H1 (cell line): ENCODE measurements around the gene ARHGAP24. TPM values are rescaled to one million over a fixed set of nuclear protein-coding genes. Genes with fewer than 3 reads are reported as not detected.

Experiments
- CTCF ChIA-PET: fragments of 300-600 bp; sonication (Branson Sonifier 250); formaldehyde crosslinking; loops from one replicate; lab custom pipeline; 2021; ENCODE audit not compliant: partially characterized antibody; lab: Charles Lee
- POLR2A ChIA-PET: fragments of 300-600 bp; sonication (Branson Sonifier 250); formaldehyde crosslinking; loops from one replicate; lab custom pipeline; 2021; ENCODE audit warnings: inconsistent platforms; ENCODE audit not compliant: partially characterized antibody; lab: Charles Lee
- DNase-seq, 2 experiments: peaks; one replicate each; pipeline versions ENCODE4 v3.0.0 to v3.0.0-alpha.2; 2010 to 2022; ENCODE audit warnings: low spot score in 2 of 2, low read depth in 1 of 2, mixed read lengths in 1 of 2
- FAIRE-seq: peaks from 2 replicates; lab custom pipeline; 2011; peaks lifted over from hg19 to GRCh38; lab: Jason Lieb, UNC
- H2AFZ ChIP-seq: 2 replicates; pipeline ENCODE4 v1.8.1; 2012; ENCODE audit warnings: low read length, inconsistent platforms
- H2AK5ac ChIP-seq: 2 replicates; pipeline ENCODE4 v1.6.1; 2013; ENCODE audit warnings: low read depth, low read length
- H2BK120ac ChIP-seq: replicated peaks from 2 replicates; pipeline ENCODE3; 2013; ENCODE audit warnings: low read depth, low read length, inconsistent platforms
- H2BK12ac ChIP-seq: 2 replicates; pipeline ENCODE4 v1.6.1; 2013; ENCODE audit warnings: low read depth, low read length
- H2BK15ac ChIP-seq: 2 replicates; pipeline ENCODE4 v1.6.1; 2013; ENCODE audit warnings: low read length
- H2BK20ac ChIP-seq: 2 replicates; pipeline ENCODE4 v1.6.1; 2013; ENCODE audit warnings: low read length
- H2BK5ac ChIP-seq: 2 replicates; pipeline ENCODE4 v1.6.1; 2013; ENCODE audit warnings: low read depth, low read length
- H3K14ac ChIP-seq: 2 replicates; pipeline ENCODE4 v1.6.1; 2013; ENCODE audit warnings: inconsistent platforms; ENCODE audit not compliant: insufficient read length
- H3K18ac ChIP-seq: 2 replicates; pipeline ENCODE4 v1.6.1; 2013; ENCODE audit warnings: low read length; ENCODE audit errors: extremely low read depth
- H3K23ac ChIP-seq: 2 replicates; pipeline ENCODE4 v1.6.1; 2013; ENCODE audit warnings: inconsistent platforms; ENCODE audit not compliant: insufficient read length
- H3K23me2 ChIP-seq: 2 replicates; pipeline ENCODE4 v1.6.1; 2013; ENCODE audit warnings: low read depth, low read length
- H3K27ac ChIP-seq: 2 replicates; pipeline ENCODE4 v1.6.1; 2011; ENCODE audit warnings: low read depth, low read length, inconsistent platforms
- H3K27me3 ChIP-seq, 4 experiments: replicated peaks in 1 of 4; 1 replicate in 1 of 4; 2 replicates in 3 of 4; pipeline versions ENCODE4 v1.6.1 to v1.8.1; 2011 to 2013; ENCODE audit warnings: low read length in 3 of 4, mild to moderate bottlenecking in 3 of 4, inconsistent platforms in 2 of 4, mixed read lengths in 2 of 4, moderate library complexity in 1 of 4; ENCODE audit not compliant: control insufficient read depth in 3 of 4, insufficient read depth in 3 of 4; ENCODE audit errors: extremely low read depth in 1 of 4
- H3K36me3 ChIP-seq, 4 experiments: 2 replicates each; pipeline versions ENCODE4 v1.6.1 to v1.8.1; 2011 to 2013; ENCODE audit warnings: mild to moderate bottlenecking in 4 of 4, low read length in 3 of 4, moderate library complexity in 2 of 4, control low read depth in 1 of 4, inconsistent platforms in 1 of 4; ENCODE audit not compliant: insufficient read depth in 4 of 4, control insufficient read depth in 2 of 4
- H3K4ac ChIP-seq: replicated peaks from 2 replicates; pipeline ENCODE3; 2013; ENCODE audit warnings: low read length, low read depth, mixed read lengths, inconsistent platforms; ENCODE audit not compliant: insufficient read length
- H3K4me1 ChIP-seq, 4 experiments: replicated peaks in 1 of 4; 1 replicate in 1 of 4; 2 replicates in 3 of 4; pipeline versions ENCODE4 v1.6.1 to v1.8.1; 2011 to 2013; ENCODE audit warnings: low read length in 3 of 4, inconsistent platforms in 2 of 4, mixed read lengths in 1 of 4; ENCODE audit not compliant: insufficient read depth in 4 of 4, control insufficient read depth in 3 of 4
- H3K4me2 ChIP-seq, 2 experiments: 2 replicates each; pipeline versions ENCODE4 v1.6.1 to v1.8.1; 2011 to 2013; ENCODE audit warnings: low read depth in 2 of 2, low read length in 2 of 2, control low read depth in 1 of 2, inconsistent platforms in 1 of 2, mild to moderate bottlenecking in 1 of 2; ENCODE audit not compliant: insufficient read depth in 1 of 2
- H3K4me3 ChIP-seq, 4 experiments: fragments of 200-600, 300-600 bp in 1 of 4; sonication (generic), shearing (Covaris generic), sonication (Bioruptor Twin) in 1 of 4; 2 replicates each; pipeline versions ENCODE4 v1.5.1 to v1.8.1; 2011 to 2016; ENCODE audit warnings: low read length in 4 of 4, low read depth in 3 of 4, control low read depth in 2 of 4, inconsistent platforms in 2 of 4, mild to moderate bottlenecking in 2 of 4, mixed read lengths in 1 of 4, moderate library complexity in 1 of 4; ENCODE audit not compliant: insufficient read depth in 2 of 4; ENCODE audit errors: extremely low read depth in 1 of 4
- H3K56ac ChIP-seq: replicated peaks from 2 replicates; pipeline ENCODE3; 2013; ENCODE audit warnings: low read depth, mild to moderate bottlenecking, mixed read lengths, low read length, inconsistent platforms; ENCODE audit not compliant: insufficient read length
- H3K79me1 ChIP-seq: 2 replicates; pipeline ENCODE4 v1.6.1; 2013; ENCODE audit warnings: low read depth, low read length, control low read depth
- H3K79me2 ChIP-seq, 2 experiments: 2 replicates each; pipeline versions ENCODE4 v1.6.1 to v1.8.1; 2012 to 2013; ENCODE audit warnings: low read length in 2 of 2, mild to moderate bottlenecking in 2 of 2, inconsistent platforms in 1 of 2; ENCODE audit not compliant: insufficient read depth in 2 of 2, control insufficient read depth in 1 of 2
- H3K9ac ChIP-seq, 4 experiments: replicated peaks in 1 of 4; 1 replicate in 1 of 4; 2 replicates in 3 of 4; pipeline versions ENCODE4 v1.6.1 to v1.8.1; 2011 to 2013; ENCODE audit warnings: low read depth in 3 of 4, low read length in 3 of 4, control low read depth in 2 of 4, mild to moderate bottlenecking in 2 of 4, moderate library complexity in 2 of 4, inconsistent platforms in 1 of 4; ENCODE audit errors: extremely low read depth in 1 of 4
- H3K9me3 ChIP-seq, 2 experiments: 2 replicates each; pipeline versions ENCODE4 v1.6.1 to v1.8.1; 2012 to 2013; ENCODE audit warnings: mild to moderate bottlenecking in 2 of 2, moderate library complexity in 2 of 2, control low read depth in 1 of 2, inconsistent platforms in 1 of 2, low read depth in 1 of 2, low read length in 1 of 2, mixed read lengths in 1 of 2; ENCODE audit not compliant: insufficient read depth in 2 of 2
- H4K20me1 ChIP-seq, 2 experiments: replicated peaks in 1 of 2; 2 replicates each; pipeline versions ENCODE3 to v1.8.1; 2011 to 2013; ENCODE audit warnings: inconsistent platforms in 2 of 2, low read length in 2 of 2, mild to moderate bottlenecking in 1 of 2; ENCODE audit not compliant: insufficient read depth in 2 of 2, control insufficient read depth in 1 of 2
- H4K5ac ChIP-seq: 2 replicates; pipeline ENCODE4 v1.6.1; 2013; ENCODE audit warnings: low read length, low read depth, mixed read lengths, inconsistent platforms; ENCODE audit not compliant: insufficient read length
- H4K8ac ChIP-seq: 2 replicates; pipeline ENCODE4 v1.8.0; 2013; ENCODE audit warnings: mild to moderate bottlenecking, moderate library complexity, low read length, inconsistent platforms; ENCODE audit not compliant: insufficient read depth; ENCODE audit errors: extremely low read depth
- H4K91ac ChIP-seq: replicated peaks from 2 replicates; pipeline ENCODE3; 2013; ENCODE audit warnings: low read length, mixed read lengths, inconsistent platforms; ENCODE audit not compliant: insufficient read length
- CBX8 ChIP-seq: fragments of 300-800, 300-1000 bp; sonication (generic); IDR thresholded peaks from 2 replicates; pipeline ENCODE4 v1.7.1; 2016; ENCODE audit warnings: low read depth, low read length, borderline replicate concordance
- EP300 ChIP-seq, 2 experiments: IDR thresholded peaks; 1 replicate in 1 of 2; 2 replicates in 1 of 2; pipeline ENCODE4 v1.6.1; 2011 to 2012; ENCODE audit warnings: low read depth in 2 of 2, low read length in 2 of 2, mild to moderate bottlenecking in 2 of 2, borderline replicate concordance in 1 of 2, inconsistent platforms in 1 of 2, moderate library complexity in 1 of 2
- HDAC2 ChIP-seq, 2 experiments: fragments of 300-600 bp in 1 of 2; sonication (generic) in 1 of 2; IDR thresholded peaks; 2 replicates each; pipeline ENCODE4 v1.6.1; 2011 to 2012; ENCODE audit warnings: low read depth in 2 of 2, low read length in 2 of 2, mild to moderate bottlenecking in 2 of 2, moderate library complexity in 2 of 2, borderline replicate concordance in 1 of 2, inconsistent platforms in 1 of 2
- HDAC6 ChIP-seq: IDR thresholded peaks from one replicate; pipeline ENCODE4 v1.7.1; 2012; ENCODE audit warnings: low read depth, mild to moderate bottlenecking, inconsistent platforms, low read length, moderate library complexity
- PHF8 ChIP-seq: fragments of 200-600 bp; sonication (generic); conservative IDR thresholded peaks from 2 replicates; pipeline ENCODE4 v1.7.1; 2012; ENCODE audit warnings: low read depth, mild to moderate bottlenecking, inconsistent platforms, low read length, moderate library complexity
- RFX5 ChIP-seq: IDR thresholded peaks from 2 replicates; pipeline ENCODE4 v1.6.1; 2011; ENCODE audit warnings: low read depth, low read length, improper control_type of control experiment, borderline replicate concordance
- SIN3A ChIP-seq, 2 experiments: IDR thresholded peaks in 1 of 2; conservative IDR thresholded peaks in 1 of 2; 2 replicates each; pipeline ENCODE4 v1.6.1; 2011 to 2012; ENCODE audit warnings: low read length in 2 of 2, improper control_type of control experiment in 1 of 2, low read depth in 1 of 2, mild to moderate bottlenecking in 1 of 2
- SP1 ChIP-seq: IDR thresholded peaks from 2 replicates; pipeline ENCODE4 v1.6.1; 2011; ENCODE audit warnings: low read depth, low read length
- SRF ChIP-seq: IDR thresholded peaks from 2 replicates; pipeline ENCODE4 v1.6.1; 2011; ENCODE audit warnings: mild to moderate bottlenecking, low read depth, low read length, moderate library complexity
- SUZ12 ChIP-seq: fragments of 200-600 bp; sonication (generic); IDR thresholded peaks from 2 replicates; pipeline ENCODE4 v1.6.1; 2012; ENCODE audit warnings: mild to moderate bottlenecking, inconsistent platforms, low read length, moderate library complexity, mixed read lengths
- ZNF274 ChIP-seq: IDR thresholded peaks from 2 replicates; pipeline ENCODE4 v1.7.0; 2012; ENCODE audit warnings: low read length, borderline replicate concordance; ENCODE audit errors: extremely low read depth
- WGBS, 2 experiments: shearing (Covaris generic) in 1 of 2; methylation state at CpG; one replicate each; pipeline versions ENCODE4 v1.1.6 to v1.1.7; 2013 to 2015; ENCODE audit warnings: low lambda C conversion rate in 2 of 2, mixed read lengths in 2 of 2, inconsistent platforms in 1 of 2, low coverage in 1 of 2, missing lambda C conversion rate in 1 of 2; ENCODE audit not compliant: insufficient replicate concordance in 2 of 2, insufficient coverage in 1 of 2, insufficient read length in 1 of 2; ENCODE audit errors: extremely low coverage in 1 of 2, missing lambda C conversion rate in 1 of 2; 5-methylcytosine and 5-hydroxymethylcytosine counted together
- polyA plus RNA-seq, 7 experiments: library from polyadenylated mRNA; depleted of rRNA in 3 of 7; stranded (reverse) in 5 of 7; unstranded in 2 of 7; fragments of >200 nt in 5 of 7; fragments of 200-250 nt in 2 of 7; gene quantifications; 1 replicate in 5 of 7; 2 replicates in 1 of 7; 4 replicates in 1 of 7; pipeline versions ENCODE4 v1.2.1 to v1.2.3, GENCODE V29; 2011 to 2013; ENCODE audit warnings: missing spikeins in 2 of 7, mixed read lengths in 2 of 7
- total RNA-seq: library from RNA; stranded (reverse); fragmentation: NEBNext Ultra II Directional; extraction: Animal tissue kit (Norgen Biotek cat#: 25700); gene quantifications from 2 replicates; pipeline ENCODE4 v1.2.1, GENCODE V29; 2021
- TF ChIP-seq, protein P1 (sequence below): IDR thresholded peaks from 2 replicates; pipeline ENCODE4 v1.6.1; 2011; ENCODE audit warnings: low read depth, mild to moderate bottlenecking, low read length; ENCODE audit not compliant: insufficient read depth
- TF ChIP-seq, protein P2 (sequence below): IDR thresholded peaks from 2 replicates; pipeline ENCODE4 v1.6.1; 2012; ENCODE audit warnings: inconsistent platforms

The ARHGAP24 gene
- total and polyA plus RNA-seq, 2 of the 8 experiments (the other 6 are each of a cell fraction or from before 2014, with no cell fraction given), result 0.08 to 0.50 TPM

DNA sequence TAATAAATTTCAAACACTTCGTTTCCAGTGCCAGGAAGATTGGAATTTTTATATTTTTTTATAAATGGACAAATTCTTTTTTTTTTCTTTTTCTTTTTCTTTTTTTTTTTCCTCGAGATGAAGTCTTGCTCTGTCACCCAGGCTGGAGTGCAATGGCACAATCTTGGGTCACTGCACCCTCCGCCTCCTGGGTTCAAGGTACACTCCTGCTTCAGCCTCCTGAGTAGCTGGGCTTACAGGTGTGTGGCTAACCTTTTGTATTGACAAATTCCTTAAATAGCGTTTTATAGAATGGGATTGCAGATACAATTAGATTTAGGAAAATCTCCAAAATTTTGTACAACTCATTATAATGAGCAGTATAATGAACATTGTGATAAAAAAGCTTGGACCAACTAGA, 328.9 kb downstream of the ARHGAP24 start:
- no peak overlapping the region for H3K4me2 ChIP-seq
- no peak overlapping the region for H3K18ac ChIP-seq
- H2BK12ac ChIP-seq, result no peak overlapping the region
- no peak overlapping the region for H2BK120ac ChIP-seq
- H3K23me2 ChIP-seq, result no peaks in the 10 kb centered on the region
- no peak overlapping the region for H3K14ac ChIP-seq
- H3K79me2 ChIP-seq, result no peaks in the 10 kb centered on the region
- H3K4me1 ChIP-seq, result peaks cover 0 to 11% (median 5%) of the 10 kb centered on the region in 4 experiments; a peak in 5 of 7 replicates
- CTCF ChIA-PET, result no interaction called here
- POLR2A ChIA-PET, result no interaction called here
- no peak overlapping the region for H2AK5ac ChIP-seq
- no peak overlapping the region for H2BK15ac ChIP-seq
- H3K23ac ChIP-seq, result no peak overlapping the region
- 0 out of 4 replicates have a peak, but pooled peaks cover 0 to 4% of the 10 kb centered on the region in 2 experiments for H3K9me3 ChIP-seq
- no peak overlapping the region for H3K4me3 ChIP-seq
- 93% methylated on average over 3 of the region's 4 CpGs; no CpG with 5 or more reads in 1 of the 2 experiments for WGBS, 2 experiments
- H4K20me1 ChIP-seq, result no peaks in the 10 kb centered on the region
- H3K36me3 ChIP-seq, result no peaks in the 10 kb centered on the region; a peak in 1 of 8 replicates
- no peak overlapping the region for H3K56ac ChIP-seq
- no peak overlapping the region for H3K27ac ChIP-seq
- H4K8ac ChIP-seq, result no peak overlapping the region
- H3K4ac ChIP-seq, result no peak overlapping the region
- H2BK5ac ChIP-seq, result no peak overlapping the region
- no peak overlapping the region for H2AFZ ChIP-seq
- no peak for DNase-seq
- H3K27me3 ChIP-seq, result no peaks in the 10 kb centered on the region
- no peak overlapping the region for H4K5ac ChIP-seq
- FAIRE-seq, result no peak
- no peak overlapping the region for H2BK20ac ChIP-seq
- H3K79me1 ChIP-seq, result no peaks in the 10 kb centered on the region
- H4K91ac ChIP-seq, result no peak overlapping the region
- no peak overlapping the region for H3K9ac ChIP-seq
- TF ChIP-seq EP300 (IDR thresholded peaks at IDR 0.05; ENCODE audit: borderline replicate concordance in 1 of 2, low read depth in 2 of 2, low read length in 2 of 2) (no peak), SRF (no peak), HDAC6 (no peak), SP1 (no peak), SIN3A (conservative IDR thresholded peaks at IDR 0.05 in 1 of 2, IDR thresholded peaks at IDR 0.05 in 1 of 2; ENCODE audit: low read depth in 1 of 2, low read length in 2 of 2) (no peak), PHF8 (no peak), RFX5 (no peak), HDAC2 (IDR thresholded peaks at IDR 0.05; ENCODE audit: borderline replicate concordance in 1 of 2, low read depth in 2 of 2, low read length in 2 of 2) (no peak), ZNF274 (no peak), CBX8 (no peak), SUZ12 (no peak)
- TF ChIP-seq, protein P1, sequence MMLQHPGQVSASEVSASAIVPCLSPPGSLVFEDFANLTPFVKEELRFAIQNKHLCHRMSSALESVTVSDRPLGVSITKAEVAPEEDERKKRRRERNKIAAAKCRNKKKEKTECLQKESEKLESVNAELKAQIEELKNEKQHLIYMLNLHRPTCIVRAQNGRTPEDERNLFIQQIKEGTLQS, result no peak
- TF ChIP-seq, protein P2, sequence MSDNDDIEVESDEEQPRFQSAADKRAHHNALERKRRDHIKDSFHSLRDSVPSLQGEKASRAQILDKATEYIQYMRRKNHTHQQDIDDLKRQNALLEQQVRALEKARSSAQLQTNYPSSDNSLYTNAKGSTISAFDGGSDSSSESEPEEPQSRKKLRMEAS, result no peak
